ENCODE measurements around the gene CLDN3.
"Not testable (repeated sequence)": the region's sequence is repeated elsewhere in the genome, so short reads cannot be mapped to it uniquely, and the experiment has no call there.

CLDN3 gene

DNA sequence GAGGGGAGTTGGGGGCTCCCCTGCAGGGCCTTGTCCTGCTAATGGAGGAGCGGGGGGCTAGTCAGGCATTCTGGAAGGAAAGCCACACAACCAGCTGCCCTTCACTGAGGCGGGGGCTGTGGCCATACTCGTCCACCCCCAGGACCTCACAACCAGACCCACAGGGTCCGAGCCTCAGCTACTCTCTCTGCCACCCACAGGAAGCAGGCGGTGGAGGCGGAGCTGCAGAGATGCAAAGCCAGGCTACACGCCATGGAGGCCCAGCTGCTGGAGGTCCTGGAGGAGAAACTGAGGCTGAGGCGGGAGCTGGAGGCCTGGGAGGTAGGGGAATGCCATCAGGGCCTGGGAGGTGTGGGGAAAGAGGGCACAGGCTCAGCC, 34.6 kb downstream of the CLDN3 start:
- no peak for DNase-seq

DNA sequence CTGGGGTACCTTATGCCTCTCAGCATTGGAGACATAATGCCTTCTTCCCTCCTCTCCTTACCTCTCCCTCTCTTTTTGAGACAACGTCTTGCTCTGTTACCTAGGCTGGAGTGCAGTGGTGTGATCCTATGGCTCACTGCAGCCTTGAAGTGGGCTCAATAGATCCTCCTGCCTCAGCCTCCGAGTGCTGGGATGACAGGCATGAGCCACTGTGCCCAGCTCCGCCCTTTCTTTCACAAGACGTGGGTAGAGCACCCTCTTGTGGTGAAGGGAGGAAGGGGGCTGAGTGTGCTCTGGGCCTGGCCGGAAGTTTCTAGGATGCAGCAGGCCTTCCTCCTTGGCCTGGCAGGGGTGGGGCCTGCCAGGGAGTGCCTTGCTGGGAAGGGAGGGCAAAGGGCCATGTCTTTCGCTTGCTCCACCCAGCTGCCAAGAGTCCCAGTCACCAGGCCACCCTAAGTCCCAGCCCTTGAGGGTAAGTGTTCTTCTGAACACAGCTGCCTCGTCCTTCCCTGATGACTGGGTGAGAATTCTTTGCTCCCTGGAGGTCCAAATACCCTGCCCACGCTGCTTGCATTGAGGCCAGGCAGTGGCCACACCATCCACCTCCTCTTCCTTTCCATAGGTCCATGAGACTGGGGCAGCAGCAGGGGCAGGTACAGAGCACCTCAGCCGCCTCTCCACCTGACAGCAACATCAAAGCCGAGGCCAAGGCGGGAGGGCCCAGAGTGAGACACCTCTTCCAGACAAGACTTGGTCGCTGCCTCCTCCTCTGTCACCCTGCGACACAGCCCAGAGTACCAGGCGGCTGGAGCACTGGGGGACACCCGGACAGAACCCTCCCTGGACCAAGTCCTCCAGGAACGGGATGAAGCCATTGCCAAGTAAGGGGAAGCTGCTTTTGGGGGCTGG, 35.2 kb downstream of the CLDN3 start:
- peak; percentile 56 for DNase-seq

DNA sequence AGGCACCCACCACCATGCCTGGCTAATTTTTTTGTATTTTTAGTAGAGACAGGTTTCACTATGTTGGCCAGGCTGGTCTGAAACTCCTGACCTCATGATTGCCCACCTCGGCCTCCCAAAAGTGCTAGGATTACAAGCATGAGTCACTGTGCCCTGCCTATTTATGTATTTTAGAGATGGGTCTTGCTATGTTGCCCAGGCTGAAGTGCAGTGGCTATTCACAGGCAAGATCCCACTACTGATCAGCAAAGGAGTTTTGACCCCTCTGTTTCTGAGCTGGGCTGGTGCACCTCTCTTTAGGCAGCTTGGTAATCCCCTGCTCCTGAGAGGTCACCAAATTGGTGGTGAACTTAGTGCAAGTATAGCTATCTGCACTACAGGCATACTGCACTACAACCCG, 37.7 kb downstream of the CLDN3 start:
- DNase-seq = no peak

DNA sequence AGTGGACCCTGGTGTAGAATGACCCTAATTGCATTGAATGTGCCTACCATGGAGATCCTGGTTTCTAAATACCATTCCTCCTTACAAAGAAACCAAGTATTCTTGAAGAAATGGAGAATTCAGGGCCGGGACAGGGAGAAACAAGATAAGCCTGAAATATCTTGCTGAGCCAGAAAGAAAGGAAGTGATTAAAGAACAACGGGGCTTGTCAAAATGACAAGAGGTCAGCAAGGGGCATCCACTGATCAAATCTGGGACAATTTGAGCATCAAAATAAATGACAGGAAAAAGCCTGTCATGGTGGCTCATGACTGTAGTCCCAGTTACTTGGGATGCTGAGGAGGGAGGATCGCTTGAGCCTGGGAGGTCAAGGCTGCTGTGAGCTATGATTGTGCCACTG, 39.6 kb downstream of the CLDN3 start:
- DNase-seq = no peak

DNA sequence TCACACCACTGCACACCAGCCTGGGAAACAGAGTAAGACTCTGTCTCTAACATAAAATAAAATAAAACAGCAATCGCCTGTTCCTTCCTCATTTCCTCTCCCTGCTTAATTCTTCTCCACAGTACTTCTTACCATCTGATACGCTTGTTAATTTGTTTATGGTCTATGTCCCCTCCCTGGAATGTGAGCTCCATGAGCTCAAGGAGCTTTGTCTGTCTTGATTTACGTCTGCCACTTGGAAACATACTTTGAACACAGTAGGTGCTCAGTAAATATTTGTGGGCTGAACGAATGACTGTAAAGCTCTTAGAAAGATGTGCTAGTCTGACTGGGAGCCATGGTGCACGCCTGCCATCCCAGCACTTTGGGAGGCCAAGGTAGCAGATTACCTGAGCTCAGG, 41.5 kb downstream of the CLDN3 start:
- DNase-seq = no peak

DNA sequence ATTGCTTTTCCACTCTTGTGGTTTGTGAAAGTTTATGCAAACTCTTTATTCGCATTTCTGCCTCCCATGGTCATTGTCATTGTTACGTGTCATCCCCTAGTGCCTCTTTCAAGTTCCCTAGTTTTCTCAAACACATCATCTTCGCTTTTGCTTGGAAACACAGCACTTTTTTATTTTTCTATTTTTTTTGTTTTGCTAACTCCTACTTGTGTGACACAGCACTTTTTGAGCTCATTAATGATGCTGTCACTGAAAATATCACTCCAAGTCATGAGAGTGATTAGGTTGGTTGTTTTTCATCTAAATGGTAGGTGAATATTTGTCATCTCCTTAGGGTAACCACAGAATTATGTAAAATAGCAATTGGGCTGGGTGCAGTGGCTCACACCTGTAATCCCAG, 42.1 kb downstream of the CLDN3 start:
- DNase-seq = no peak

DNA sequence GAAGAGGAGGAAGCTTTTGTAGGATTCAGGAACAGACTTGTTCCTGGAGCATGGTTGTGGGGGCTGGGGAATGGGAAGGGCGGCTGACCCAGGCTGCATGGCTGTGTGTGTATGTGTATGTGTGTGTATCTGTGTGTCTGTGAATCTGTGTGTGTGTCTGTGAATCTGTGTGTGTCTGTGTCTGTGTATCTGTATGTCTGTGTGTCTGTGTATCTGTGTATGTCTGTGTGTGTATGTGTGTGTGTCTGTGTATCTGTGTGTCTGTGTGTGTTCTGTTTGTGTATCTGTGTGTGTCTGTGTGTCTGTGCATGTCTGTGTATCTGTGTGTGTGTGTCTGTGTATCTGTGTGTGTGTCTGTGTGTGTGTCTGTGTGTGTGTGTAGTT, 44.0 kb downstream of the CLDN3 start:
- no peak for DNase-seq

DNA sequence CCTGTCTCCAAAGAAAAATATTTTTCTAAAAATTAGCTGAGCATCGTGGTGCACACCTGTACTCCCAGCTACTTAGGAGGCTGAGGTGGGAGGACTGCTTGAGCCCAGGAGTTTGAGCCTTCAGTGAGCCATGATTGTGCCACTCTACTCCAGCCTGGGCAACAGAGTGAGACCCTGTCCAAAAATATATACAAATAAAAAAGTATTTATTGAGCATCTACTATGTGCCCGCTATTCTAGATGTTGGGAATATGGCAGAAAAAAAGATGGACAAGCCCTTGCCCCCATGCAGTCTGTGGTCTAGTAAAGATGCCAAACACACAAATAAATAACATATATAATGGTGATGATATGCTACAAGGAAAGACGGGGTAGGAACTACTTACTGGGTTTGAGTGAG, 46.3 kb downstream of the CLDN3 start:
- DNase-seq = no peak

DNA sequence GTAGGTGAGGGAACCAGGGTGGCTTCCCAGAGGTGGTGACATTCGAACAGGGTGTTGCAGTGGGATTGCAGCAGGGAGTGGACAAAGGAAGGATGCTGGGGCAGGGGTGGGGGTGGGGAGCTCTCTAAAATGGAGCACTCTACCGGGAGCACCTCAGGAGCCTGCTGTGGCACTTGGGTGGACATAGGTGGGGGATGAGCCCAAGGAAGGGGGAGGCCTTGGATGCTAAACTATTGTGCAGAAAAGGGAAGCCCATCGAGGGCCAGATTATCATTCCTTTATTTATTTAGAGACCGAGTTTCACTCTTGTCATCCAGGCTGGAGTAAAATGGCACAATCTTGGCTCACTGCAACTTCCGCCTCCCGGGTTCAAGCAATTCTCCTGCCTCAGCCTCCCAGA, 47.3 kb downstream of the CLDN3 start:
- no peak for DNase-seq

DNA sequence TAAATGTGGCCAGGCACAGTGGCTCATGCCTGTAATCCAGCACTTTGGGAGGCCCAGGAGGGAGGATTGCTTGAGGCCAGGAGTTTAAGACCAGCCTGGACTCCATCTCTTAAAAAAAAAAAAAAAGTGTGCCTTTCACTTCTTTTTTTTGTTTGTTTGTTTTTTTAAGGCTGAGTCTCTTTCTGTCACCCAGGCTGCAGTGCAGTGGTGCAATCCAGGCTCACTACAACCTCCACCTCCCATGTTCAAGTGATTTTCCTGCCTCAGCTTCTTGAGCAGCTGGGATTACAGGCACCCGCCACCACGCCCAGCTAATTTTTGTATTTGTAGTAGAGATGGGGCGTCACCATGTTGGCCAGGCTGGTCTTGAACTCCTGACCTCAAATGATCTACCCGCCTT, 47.9 kb downstream of the CLDN3 start:
- DNase-seq = not testable (repeated sequence)

DNA sequence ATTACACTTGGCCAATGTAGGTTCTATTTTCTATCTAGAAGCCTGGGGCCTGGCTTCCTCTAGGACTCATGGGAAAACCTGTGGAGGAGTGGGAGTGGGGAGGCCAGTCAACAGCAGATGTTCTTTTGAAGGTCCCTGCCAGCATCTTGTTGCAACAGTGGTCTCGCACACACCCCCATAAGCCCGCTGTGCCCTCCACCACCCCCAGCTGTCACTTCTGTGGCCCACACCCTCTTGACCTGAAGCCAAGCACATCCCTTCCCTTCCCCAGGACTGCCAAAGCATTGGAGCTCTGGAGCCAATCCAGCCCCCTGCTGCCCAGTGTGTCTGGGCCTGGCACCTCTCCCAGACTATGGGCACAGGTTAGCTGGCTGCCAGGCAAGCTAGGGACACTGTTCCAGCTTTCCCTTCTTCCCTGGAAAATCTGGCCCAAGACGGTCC, 48.7 kb downstream of the CLDN3 start:
- DNase-seq = no peak

DNA sequence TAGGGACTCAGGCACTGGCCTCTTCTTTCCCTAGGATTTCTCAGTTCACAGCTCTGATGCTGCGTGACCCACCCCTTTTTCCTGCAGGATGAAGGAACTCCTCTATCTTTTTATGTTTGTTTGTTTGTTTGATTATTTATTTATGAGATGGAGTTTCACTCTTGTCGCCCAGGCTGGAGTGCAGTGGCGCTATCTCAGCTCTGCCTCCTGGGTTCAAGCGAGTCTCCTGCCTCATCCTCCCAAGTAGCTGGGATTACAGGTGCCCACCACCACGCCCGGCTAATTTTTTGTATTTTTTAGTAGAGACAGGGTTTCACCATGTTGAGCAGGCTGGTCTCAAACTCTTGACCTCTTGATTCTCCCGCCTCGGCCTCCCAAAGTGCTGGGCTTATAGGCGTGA, 49.6 kb downstream of the CLDN3 start:
- not testable (repeated sequence) for DNase-seq

DNA sequence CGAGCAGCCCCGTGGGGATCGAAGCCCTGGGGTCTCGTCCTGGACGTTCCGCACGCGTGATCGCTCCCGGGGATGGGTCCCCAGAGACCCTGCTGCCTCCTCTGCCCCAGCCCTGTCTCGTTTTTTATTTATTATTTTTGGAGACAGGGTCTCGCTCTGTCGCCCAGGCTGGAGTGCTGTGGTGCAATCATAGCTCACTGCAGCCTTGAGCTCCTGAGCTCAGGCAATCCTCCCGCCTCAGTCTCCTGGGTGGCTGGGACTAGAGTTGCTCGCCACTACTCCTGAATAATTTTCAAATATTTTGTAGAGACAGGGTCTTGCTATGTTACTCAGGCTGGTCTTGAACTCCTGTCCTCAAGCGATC, 50.3 kb downstream of the CLDN3 start:
- DNase-seq = no peak

Data from NCI-H526 treated with DMSO at 0.1 percent for 48 hours (cell line).